Renal cortical epithelial cell (primary cell): ENCODE data around the gene FAAH2. TPM values are rescaled to one million over a fixed set of nuclear protein-coding genes. Genes with fewer than 3 reads are reported as not detected.
"Not testable (repeated sequence)": the region's sequence is repeated elsewhere in the genome, so short reads cannot be mapped to it uniquely, and the experiment has no call there.

ENCODE experiments used
- DNase-seq: peaks from one replicate; pipeline ENCODE4 v3.0.0-alpha.2; 2011; ENCODE audit warnings: low read depth
- total RNA-seq: library from RNA; depleted of rRNA; stranded (reverse); fragments of >200 nt; gene quantifications from 2 replicates; pipeline ENCODE4 v1.2.3, GENCODE V29; 2014

FAAH2 gene
- total RNA-seq, 1 donor from 2014 or later = 11.3 TPM

GRCh38 chrX:57380026-57380796 is 93.7 kb downstream of the FAAH2 start:
- DNase-seq = no peak

DNA sequence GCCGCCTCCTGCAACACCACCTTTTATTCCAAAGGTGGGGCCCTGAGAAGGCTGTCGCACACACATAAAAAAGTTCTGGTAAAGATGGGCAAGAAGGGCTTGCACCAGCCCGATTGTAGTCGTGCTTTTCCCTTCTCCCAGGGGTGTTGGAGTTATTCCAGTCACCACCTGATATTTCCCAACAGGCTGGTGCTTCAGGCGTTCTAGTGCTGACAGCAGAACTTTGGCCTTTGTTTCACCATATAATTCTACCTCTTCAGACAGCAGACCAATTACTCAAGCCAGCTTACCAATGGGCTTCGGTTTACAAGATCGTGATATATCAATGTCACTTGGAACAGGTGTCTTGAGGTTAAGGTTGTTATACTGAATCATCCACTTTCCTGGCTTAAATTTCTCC is 107.7 kb downstream of the FAAH2 start:
- not testable (repeated sequence) for DNase-seq

DNA sequence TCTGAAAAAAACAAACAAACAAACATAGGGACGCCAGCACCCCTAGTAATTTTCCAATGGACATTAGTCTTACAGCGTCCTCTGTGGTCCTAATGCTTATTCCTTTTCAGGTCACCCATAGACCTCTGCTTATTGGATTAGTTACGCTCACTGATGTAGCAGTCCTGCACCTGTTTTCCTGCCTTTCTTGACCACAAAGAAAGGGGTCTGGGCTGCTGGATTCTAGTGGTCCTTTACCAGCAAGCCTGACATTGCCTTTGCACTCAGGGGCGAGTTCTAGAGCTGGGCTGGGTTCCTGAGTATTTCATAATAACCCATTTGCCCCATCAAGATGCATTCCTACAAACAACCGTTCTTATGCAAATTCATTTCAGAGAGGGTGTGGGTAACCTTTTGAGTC is 116.7 kb downstream of the FAAH2 start:
- DNase-seq = not testable (repeated sequence)

GRCh38 chrX:57406149-57406548 is 119.6 kb downstream of the FAAH2 start:
- DNase-seq = no peak

DNA sequence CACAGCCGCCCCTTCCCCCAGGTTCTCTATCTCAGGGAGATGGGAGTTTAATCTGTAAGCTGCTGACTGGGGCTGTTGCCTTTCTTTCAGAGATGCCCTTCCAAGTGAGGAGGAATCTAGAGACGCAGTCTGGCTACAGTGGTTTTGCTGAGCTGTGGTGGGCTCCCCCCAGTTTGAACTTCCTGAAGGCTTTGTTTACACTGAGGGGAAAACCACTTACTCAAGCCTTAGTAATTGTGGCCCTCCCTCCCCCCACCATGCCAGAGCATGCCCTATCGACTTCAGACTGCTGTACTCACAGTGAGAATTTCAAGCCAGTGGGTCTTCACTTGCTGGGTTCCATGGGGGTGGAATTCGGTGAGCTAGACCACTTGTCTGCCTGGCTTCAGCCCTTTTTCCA is 131.3 kb downstream of the FAAH2 start:
- DNase-seq = no peak

DNA sequence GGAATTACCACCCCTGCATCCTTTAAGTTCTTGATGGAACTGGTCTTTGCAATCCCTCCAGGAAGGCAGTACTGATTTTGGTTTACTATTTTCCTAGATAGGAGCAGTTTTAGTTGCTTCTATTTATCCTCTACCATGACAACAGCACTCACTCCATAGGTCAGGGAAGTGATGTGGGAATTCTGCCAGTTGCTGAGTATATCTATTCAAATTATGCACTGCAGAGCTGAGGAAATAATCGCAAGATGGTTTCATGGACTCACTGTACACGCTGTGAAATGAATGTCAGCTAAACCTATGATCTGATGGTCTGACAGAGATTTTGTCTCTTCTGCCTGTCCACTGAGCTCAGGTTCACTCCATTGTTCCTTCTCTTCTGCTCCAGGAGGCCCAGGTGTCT is 135.8 kb downstream of the FAAH2 start:
- no peak for DNase-seq

DNA sequence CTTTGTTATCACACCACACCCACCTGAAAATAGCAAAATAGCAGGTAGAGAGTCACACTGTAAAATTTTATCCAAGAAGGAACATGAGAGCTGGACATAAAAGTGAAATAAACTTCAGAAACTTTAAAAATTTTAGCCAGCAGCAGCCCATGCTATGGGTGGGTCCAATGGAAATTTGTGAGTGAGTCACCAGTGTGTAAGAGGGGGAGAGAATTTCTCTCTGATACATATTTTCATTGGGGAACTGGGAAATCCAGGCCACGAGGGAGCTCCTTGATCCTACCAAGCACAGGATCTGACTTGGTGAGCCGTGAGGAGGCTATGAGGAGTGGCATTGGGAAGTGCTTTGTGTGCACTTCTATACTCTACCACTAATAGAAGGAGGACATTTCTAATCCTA is 136.3 kb downstream of the FAAH2 start:
- no peak for DNase-seq

GRCh38 chrX:57445076-57445475 is 158.6 kb downstream of the FAAH2 start:
- peak; percentile 40 for DNase-seq

DNA sequence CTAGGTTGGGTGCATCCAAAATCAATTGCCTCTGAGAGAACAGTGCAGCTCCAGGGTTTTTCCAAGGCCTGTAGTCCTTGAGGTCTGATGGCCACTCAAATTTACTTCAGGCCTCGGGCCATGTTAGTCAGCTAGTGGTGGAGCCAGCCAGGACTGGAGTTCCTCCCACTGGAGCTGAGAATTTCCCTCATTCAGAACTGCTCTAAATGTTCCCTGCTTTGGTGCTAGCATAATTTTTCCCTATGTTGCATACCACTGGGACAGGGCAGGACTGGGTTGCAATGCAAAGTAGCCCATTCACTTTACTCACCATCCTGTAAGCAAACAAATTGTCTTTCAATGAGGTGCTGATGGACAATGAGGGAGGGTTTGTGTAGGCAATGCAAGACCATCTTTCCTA is 159.3 kb downstream of the FAAH2 start:
- no peak for DNase-seq

DNA sequence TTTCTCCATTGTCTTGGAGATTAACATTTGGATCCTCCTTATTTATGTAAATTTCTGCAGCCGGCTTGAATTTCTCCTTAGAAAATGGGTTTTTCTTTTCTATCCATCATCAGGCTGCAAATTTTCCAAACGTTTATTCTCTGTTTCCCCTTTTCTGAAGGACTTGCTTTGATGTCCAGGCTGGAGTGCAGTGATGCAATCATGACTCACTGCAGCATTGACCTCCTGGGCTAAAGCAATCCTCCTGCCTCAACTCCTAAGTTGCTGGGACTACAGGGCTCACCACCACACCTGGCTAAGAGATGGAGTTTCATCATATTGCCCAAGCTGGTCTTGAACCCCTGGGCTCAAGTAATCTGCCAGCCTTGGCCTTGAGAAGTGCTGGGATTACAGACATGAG is 161.3 kb downstream of the FAAH2 start:
- peak; percentile 36 for DNase-seq

GRCh38 chrX:57451426-57452020 is 165.0 kb downstream of the FAAH2 start:
- no peak for DNase-seq

- DNase-seq = peak; percentile 13
Measured at GRCh38 chrX:57453901-57454300, 167.4 kb downstream of the FAAH2 start.

- DNase-seq = no peak
Measured at GRCh38 chrX:57481514-57481913, 195.0 kb downstream of the FAAH2 start.

- no peak for DNase-seq
Measured at GRCh38 chrX:57516491-57516890, 230.0 kb downstream of the FAAH2 start.

GRCh38 chrX:57519578-57520118 is 233.1 kb downstream of the FAAH2 start:
- DNase-seq = no peak

DNA sequence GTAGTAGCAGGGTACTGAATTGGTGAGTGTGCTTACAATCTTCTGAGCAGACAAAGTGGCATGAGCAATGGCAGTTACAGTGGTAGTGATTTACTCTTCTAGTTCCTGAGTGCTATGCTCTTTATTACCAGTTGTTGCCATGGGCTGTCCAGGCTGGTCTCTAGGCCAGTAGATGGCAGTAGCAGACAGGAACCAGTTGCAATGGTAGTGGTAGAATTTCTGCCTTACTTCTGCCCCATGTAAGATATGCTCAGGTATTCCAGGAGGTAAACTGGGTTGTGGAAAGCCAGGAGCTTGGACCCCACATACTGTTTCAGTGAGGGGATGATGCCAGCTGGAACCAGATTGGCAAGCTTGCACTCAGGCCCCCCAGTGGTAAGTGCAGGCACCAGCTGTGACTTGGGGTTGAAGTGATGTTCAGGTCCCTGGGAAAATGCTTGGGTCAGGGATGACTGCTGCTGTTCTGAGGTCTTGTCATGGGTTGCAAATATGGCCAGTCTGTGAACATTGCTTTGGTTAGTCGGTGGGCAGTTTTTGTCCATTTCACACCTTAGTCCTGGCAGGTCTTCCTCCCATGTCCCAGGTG is 242.3 kb downstream of the FAAH2 start:
- DNase-seq = peak; percentile 0

Other genes with a start within 250 kb of the FAAH2 start
- 7.5 and 9.3 TPM in 2 replicates for gene SPIN2B, start 165.2 kb upstream of the FAAH2 start, total RNA-seq
- gene SPIN2A, start 149.3 kb upstream of the FAAH2 start, total RNA-seq = 0.20 TPM in 1 of 2 replicates, not detected in the other